Stimulated activated CD8-positive, alpha-beta memory T cell treated with anti-CD3 and anti-CD28 coated beads, Interleukin-4, amount 100 ng/mL, for 48 hours (primary cell): ENCODE results near the gene C20orf173.
"Not testable (repeated sequence)": the region's sequence is repeated elsewhere in the genome, so short reads cannot be mapped to it uniquely, and the experiment has no call there.

Experiments used
- DNase-seq: peaks from one replicate; pipeline ENCODE4 v3.0.0-alpha.2; 2020

Gene C20orf173

DNA sequence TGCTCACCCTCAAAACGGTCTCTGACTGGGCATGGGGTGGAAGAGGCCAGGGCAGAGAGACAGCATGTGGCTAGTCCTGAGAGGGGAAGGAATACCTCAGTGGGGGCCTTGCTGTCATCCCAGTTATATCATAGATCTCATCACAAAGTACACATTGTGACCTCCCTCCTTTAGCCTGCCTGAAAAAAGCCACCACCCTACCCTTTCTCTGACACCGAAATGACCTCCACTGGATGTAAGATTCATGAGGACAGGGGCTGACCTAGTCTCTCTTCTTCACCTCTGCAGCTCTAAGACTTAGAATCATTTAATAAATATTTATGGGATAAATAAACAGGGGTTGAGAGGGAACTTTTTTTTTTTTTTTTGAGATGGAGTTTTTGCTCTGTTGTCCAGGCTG lies at the start of gene C20orf173:
Gene C20orf173 (minus strand): TSS at position 101 of the 400 bp plus-strand sequence. CDS start 279 bp downstream, outside the sequence.
- DNase-seq, result no peak

DNA sequence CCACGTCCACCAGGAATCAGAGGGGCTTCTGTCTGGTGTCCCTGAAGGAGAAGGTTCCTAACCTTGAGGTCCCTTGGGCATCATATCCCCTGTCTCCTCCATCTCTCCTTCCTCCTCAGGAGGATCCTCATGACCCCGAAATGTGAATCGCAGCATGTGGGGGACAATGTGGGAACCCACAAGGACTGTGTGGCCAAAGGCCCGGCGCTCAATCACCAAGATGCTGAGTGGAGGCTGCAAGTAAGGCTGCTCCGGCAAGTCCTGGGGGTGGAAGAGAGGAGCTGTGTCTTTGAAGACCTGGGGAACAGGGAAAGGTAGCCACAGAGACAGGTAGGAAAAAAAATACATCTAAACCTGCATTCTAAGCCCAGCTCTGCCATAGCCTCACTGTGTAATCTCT lies 49.7 kb upstream of the C20orf173 start:
- no peak for DNase-seq

DNA sequence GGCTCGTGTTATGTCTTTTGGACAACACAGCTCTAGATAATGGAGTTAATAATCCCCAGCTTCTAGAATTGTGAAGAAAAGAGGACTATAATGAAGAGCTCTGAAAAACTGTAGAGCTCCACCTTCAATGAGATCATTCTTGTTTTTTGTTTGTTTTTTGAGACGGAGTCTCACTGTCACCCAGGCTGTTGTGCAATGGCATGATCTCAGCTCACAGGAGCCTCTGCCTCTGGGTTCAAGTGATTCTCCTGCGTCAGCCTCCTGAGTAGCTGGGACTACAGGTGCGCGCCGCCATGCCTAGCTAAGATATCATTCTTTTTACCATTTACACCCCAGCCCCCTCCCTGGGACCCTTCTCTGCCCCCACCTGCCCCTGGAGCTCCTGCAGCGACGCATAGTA lies 49.0 kb upstream of the C20orf173 start:
- no peak for DNase-seq

- no peak for DNase-seq
These were observed 47.4 kb upstream of the C20orf173 start for GRCh38 chr20:35576816-35577215.

- no peak for DNase-seq
These were observed 46.5 kb upstream of the C20orf173 start for GRCh38 chr20:35575958-35576357.

DNA sequence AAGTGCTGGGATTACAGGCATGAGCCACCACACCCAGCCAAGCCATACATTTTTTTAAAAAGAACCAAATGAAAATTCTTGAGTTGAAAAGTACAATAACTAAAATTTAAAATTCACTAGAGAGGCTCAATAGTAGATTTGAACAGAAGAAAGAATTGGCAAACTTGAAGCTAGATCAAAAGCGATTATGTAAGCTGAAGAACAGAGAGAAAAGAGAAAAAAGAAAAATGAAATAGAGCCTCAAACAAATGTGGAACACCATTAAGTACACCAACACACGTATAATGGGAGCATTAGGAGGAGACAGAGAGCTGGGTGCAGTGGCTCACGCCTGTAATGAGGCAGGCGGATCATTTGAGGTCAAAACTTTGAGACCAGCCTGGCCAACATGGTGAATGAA lies 43.4 kb upstream of the C20orf173 start:
- DNase-seq, result no peak

GRCh38 chr20:35571555-35571954 lies 42.1 kb upstream of the C20orf173 start:
- no peak for DNase-seq

DNA sequence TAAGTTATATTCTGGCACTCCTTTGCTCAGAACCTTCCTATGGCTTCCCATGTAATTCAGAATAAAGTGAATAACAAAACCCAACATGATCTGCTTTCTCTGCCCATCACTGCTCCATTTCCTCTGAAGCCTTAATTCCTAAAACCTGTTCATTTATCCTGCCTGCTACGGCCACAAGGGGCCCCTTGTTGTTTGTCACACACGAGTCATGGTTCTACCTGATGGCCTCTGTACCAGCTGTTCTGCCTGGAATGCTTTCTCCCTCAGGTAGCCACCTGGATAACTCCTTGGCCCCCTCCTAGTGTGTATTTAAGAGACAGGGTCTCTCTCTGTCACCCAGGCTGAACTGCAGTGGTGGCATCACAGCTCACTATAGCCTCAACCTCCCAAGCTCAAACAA lies 39.2 kb upstream of the C20orf173 start:
- no peak for DNase-seq

GRCh38 chr20:35564905-35565304 lies 35.5 kb upstream of the C20orf173 start:
- DNase-seq, result no peak

GRCh38 chr20:35563834-35564233 lies 34.4 kb upstream of the C20orf173 start:
- no peak for DNase-seq

GRCh38 chr20:35562541-35563110 lies 33.2 kb upstream of the C20orf173 start:
- no peak for DNase-seq

DNA sequence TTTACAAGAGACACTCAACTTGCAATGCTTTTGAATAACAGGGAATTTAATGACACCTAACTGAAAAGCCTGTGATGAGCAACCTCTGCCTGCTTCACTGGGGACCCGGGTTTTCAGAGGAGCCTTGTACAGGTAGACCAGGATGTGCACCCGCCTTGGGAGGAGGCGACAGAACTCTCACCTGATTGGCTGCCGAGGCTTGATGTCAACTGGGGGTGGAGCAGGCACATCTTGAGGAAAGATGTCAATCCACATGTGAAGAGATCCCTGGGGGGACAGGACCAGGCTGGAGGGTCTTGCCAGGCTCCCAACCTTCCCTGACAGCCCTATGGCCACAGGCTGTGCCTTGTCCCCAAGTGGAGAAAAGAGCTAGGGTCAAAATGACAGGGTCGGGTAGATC lies 32.2 kb upstream of the C20orf173 start:
- DNase-seq, result no peak

DNA sequence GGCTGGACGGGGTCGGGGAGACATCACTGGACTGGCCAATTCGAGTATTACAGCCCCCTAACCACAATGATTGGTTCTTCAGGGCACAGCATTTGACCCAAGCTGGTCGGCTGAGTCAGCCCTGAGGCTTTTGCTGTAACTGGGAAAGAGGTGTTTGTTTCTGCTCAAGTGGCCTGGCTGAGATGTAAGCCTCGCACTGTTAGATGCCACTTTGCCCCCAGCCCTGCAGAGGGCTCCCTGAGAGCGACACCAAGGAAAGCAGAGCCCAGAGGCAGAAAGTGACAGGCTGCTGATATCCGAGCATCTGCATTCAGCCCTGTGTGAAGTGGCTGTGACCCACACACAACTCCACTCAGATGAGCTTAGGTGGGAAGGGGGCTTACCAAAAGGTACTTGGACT lies 31.8 kb upstream of the C20orf173 start:
- DNase-seq, result no peak

DNA sequence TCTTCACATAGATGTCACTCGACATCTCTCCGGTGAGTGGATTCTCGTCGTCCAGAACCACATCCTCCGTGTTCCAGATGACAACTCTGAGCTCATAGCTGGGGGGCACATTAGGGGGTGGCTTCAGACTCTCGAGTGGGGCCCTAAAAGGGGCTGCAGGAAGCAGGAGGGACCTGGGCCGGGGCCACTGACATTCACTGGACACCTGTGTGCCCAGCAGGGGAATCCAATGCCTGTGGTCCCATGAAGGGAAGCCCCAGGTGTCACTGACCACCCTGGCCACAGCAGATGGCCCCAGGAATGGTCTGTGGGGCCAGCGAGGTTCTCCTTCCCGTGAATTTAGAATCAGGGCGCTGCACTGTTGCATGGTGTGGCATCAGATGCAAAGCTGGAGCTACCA lies 31.1 kb upstream of the C20orf173 start:
- DNase-seq, result no peak

GRCh38 chr20:35560105-35560511 lies 30.7 kb upstream of the C20orf173 start:
- no peak for DNase-seq

DNA sequence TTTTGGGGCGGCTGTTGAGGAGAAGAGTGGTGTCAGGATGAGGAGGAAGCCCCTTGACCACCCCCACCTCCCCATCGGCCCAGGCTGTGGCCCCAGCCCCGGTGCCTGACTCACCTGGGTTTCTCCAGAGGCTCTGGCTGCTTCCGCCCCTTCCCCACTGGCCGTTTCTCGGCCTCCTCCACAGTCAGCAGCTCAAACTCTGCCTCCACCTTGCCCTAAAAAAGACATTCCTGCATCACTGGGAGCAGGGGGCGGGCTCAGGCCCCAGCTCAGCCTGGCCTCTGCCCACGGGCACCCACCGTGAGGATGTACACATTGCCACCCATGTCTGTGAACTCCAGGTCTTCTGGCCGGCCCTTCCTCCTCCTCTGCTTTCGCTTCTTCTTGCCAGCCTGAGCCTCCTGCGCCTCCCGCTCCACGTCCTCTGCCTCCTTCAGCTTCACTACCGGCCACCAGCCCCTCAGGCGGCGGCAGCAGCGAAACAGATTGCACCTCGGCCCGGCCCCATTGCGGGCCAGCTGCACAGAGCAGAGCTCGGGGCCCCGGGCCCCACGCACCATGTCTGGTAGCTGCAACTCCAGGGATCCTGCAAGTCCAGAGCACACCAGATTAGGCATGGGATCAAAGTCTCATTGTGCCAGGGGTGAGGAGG lies 29.7 kb upstream of the C20orf173 start:
- DNase-seq, result no peak

DNA sequence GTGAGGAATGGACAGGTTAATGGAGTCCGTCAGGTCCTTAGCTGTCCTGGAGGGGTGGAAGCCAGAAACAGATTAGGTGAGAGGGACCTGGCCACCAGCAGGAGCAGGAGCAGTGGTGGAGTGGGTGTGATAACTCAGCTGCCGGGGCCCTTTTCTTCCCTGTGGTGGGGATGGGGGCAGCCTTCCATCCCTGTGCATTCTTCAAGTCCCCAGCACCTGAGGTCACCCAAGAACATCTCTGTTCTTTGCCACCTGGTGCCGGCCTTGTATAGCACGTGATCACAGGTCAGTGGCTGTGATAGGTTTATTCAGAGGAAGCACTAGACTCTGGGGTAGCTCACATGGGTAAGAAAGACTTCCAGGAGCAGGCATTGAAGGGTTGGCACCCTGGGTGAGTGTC lies 29.0 kb upstream of the C20orf173 start:
- DNase-seq, result no peak

DNA sequence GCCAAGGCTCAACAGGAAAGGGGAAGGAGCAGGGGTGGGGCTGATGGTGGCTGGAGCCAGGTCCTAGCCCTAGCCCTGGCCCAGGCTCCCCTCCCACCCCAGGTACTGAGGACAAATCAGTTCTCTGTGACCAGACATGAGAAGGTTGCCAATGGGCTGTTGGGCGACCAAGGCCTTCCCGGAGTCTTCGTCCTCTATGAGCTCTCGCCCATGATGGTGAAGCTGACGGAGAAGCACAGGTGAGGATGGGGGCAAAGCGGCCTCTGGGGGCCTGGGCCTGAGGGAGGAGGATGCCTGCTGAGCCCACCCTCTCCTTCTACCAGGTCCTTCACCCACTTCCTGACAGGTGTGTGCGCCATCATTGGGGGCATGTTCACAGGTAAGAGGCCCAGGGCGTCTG lies 27.4 kb upstream of the C20orf173 start:
- DNase-seq, result no peak

GRCh38 chr20:35555951-35556645 lies 26.6 kb upstream of the C20orf173 start:
- no peak for DNase-seq

DNA sequence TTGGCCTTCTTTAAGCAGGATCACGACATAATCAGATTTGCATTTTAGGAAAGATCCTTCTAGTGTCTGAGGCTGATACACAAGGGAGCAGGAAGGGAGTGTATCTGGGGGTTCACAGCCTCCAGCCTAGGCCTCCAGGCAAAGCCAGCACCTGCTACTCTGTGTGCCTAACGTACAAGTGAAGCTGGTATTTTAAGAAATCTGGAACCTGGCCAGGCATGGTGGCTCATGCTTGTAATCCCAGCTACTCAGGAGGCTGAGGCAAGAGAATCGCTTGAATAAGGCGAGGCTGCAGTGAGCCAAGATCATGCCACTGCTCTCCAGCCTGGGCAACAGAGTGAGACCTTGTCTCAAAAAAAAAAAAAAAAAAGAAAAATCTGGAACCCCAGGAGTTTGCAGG lies 26.0 kb upstream of the C20orf173 start:
- not testable (repeated sequence) for DNase-seq

DNA sequence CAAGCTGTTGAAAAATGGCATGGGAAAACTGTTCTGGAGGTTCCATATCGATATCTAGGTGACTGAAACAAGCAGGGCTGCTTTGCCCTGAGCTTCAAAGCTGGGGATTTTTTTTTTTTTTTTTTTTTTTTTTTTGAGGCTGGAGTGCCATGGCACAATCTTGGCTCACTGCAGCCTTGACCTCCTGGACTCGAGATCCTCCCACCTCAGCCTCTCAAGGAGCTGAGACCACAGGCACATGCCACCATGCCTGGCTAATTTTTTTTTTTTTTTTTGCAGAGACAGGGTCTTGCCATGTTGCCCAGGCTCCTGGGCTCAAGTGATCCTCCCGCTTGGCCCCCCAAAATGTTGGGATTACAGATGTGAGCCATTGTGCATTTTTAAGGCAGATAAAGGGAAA lies 23.5 kb upstream of the C20orf173 start:
- no peak for DNase-seq

GRCh38 chr20:35551503-35551902 lies 22.1 kb upstream of the C20orf173 start:
- DNase-seq, result no peak

GRCh38 chr20:35547329-35547728 lies 17.9 kb upstream of the C20orf173 start:
- DNase-seq, result no peak

DNA sequence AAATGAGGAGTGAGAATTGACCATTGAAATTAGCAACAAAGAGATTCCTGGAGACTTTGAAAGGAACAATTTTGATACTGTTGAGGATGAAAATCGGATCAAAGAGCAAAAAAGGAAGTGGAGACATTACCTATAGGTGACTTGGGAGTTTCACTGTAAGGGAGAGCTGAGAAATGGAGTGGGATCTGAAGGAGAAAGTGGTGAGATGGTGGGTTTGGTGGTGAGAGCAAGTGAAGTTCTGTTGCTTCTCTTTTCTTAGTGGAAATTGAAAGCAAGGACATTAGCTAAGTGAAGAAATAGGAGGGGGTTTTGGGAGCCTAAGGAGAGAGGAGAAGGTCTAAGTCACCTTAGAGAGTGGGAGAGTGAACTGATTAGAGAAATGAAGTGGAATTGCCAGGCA lies 16.7 kb upstream of the C20orf173 start:
- DNase-seq, result no peak
